PFSK-1 (cell line): ENCODE measurements around the gene HMGXB4.

Source experiments
- POLR2AphosphoS5 ChIP-seq: IDR thresholded peaks from 2 replicates; pipeline ENCODE4 v1.6.1; 2012; ENCODE audit warnings: low read depth, mild to moderate bottlenecking, control low read depth, low read length, moderate library complexity
- TAF1 ChIP-seq: IDR thresholded peaks from 2 replicates; pipeline ENCODE4 v1.6.1; 2012; ENCODE audit warnings: low read length, control low read depth, borderline replicate concordance; ENCODE audit not compliant: insufficient read depth
- TF ChIP-seq, protein P1 (sequence below), 2 experiments: IDR thresholded peaks; 2 replicates each; pipeline versions ENCODE4 v1.6.1 to v1.8.0; 2011 to 2012; ENCODE audit warnings: low read depth in 2 of 2, low read length in 2 of 2, control low read depth in 1 of 2, inconsistent platforms in 1 of 2, mild to moderate bottlenecking in 1 of 2, moderate library complexity in 1 of 2; ENCODE audit not compliant: insufficient read depth in 1 of 2

DNA sequence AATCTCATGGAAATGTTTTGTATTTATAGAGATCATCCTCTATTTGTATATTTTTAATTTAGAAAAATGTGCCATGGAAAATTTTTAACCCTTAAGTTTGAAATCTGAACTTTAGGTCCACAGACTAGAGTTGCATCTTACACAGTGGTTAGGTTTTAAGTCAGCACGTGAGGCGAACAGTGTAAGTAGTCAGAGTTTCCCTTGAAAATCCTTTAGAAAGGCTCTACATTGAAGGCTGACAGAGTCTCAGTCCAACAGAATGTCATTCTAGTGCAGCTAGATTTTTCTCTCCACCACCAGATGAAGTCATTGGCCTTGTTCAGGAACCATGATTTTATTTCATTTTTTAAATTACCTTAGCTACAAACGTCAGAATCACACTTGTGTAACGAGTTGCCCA is 18.7 kb downstream of the HMGXB4 start:
- TF ChIP-seq TAF1 (no peak), POLR2AphosphoS5 (no peak)
- TF ChIP-seq, protein P1, sequence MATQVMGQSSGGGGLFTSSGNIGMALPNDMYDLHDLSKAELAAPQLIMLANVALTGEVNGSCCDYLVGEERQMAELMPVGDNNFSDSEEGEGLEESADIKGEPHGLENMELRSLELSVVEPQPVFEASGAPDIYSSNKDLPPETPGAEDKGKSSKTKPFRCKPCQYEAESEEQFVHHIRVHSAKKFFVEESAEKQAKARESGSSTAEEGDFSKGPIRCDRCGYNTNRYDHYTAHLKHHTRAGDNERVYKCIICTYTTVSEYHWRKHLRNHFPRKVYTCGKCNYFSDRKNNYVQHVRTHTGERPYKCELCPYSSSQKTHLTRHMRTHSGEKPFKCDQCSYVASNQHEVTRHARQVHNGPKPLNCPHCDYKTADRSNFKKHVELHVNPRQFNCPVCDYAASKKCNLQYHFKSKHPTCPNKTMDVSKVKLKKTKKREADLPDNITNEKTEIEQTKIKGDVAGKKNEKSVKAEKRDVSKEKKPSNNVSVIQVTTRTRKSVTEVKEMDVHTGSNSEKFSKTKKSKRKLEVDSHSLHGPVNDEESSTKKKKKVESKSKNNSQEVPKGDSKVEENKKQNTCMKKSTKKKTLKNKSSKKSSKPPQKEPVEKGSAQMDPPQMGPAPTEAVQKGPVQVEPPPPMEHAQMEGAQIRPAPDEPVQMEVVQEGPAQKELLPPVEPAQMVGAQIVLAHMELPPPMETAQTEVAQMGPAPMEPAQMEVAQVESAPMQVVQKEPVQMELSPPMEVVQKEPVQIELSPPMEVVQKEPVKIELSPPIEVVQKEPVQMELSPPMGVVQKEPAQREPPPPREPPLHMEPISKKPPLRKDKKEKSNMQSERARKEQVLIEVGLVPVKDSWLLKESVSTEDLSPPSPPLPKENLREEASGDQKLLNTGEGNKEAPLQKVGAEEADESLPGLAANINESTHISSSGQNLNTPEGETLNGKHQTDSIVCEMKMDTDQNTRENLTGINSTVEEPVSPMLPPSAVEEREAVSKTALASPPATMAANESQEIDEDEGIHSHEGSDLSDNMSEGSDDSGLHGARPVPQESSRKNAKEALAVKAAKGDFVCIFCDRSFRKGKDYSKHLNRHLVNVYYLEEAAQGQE (IDR thresholded peaks at IDR 0.05; ENCODE audit: insufficient read depth in 1 of 2, low read depth in 2 of 2, low read length in 2 of 2), result no peak
